H1 (cell line): ENCODE measurements around the gene SPEM1.

ENCODE experiments used
- CTCF ChIP-seq, 3 experiments: IDR thresholded peaks; 1 replicate in 2 of 3; 2 replicates in 1 of 3; pipeline versions ENCODE4 v1.5.1 to v1.6.1; 2011; ENCODE audit warnings: low read length in 3 of 3, mild to moderate bottlenecking in 3 of 3, inconsistent platforms in 2 of 3, low read depth in 1 of 3, moderate library complexity in 1 of 3; ENCODE audit not compliant: insufficient read depth in 1 of 3; ENCODE audit errors: control extremely low read depth in 1 of 3
- EZH2 ChIP-seq: fragments of 200-600 bp; sonication (generic); IDR thresholded peaks from 2 replicates; pipeline ENCODE4 v1.7.1; 2012; ENCODE audit warnings: low read depth, mild to moderate bottlenecking, moderate library complexity, low read length, inconsistent platforms; ENCODE audit not compliant: severe bottlenecking
- HDAC2 ChIP-seq, 2 experiments: fragments of 300-600 bp in 1 of 2; sonication (generic) in 1 of 2; IDR thresholded peaks; 2 replicates each; pipeline ENCODE4 v1.6.1; 2011 to 2012; ENCODE audit warnings: low read depth in 2 of 2, low read length in 2 of 2, mild to moderate bottlenecking in 2 of 2, moderate library complexity in 2 of 2, borderline replicate concordance in 1 of 2, inconsistent platforms in 1 of 2
- JUND ChIP-seq: IDR thresholded peaks from 2 replicates; pipeline ENCODE4 v1.6.1; 2011; ENCODE audit warnings: mild to moderate bottlenecking, improper control_type of control experiment, low read length
- POLR2A ChIP-seq, 2 experiments: IDR thresholded peaks; 1 replicate in 1 of 2; 2 replicates in 1 of 2; pipeline ENCODE4 v1.6.1; 2011; ENCODE audit warnings: low read depth in 2 of 2, low read length in 2 of 2, mild to moderate bottlenecking in 2 of 2; ENCODE audit errors: control extremely low read depth in 1 of 2
- POLR2AphosphoS5 ChIP-seq: IDR thresholded peaks from 2 replicates; pipeline ENCODE4 v1.6.1; 2011; ENCODE audit warnings: low read depth, low read length
- POU5F1 ChIP-seq: IDR thresholded peaks from 2 replicates; pipeline ENCODE4 v1.6.1; 2011; ENCODE audit warnings: low read depth, mild to moderate bottlenecking, low read length, moderate library complexity
- RNF2 ChIP-seq: fragments of 200-900, 300-1000 bp; sonication (generic); IDR thresholded peaks from 2 replicates; pipeline ENCODE4 v1.7.1; 2016; ENCODE audit warnings: borderline replicate concordance, low read depth, mild to moderate bottlenecking, antibody characterized with exemption, low read length; ENCODE audit not compliant: poor library complexity, severe bottlenecking; ENCODE audit errors: missing control alignments
- SUZ12 ChIP-seq: fragments of 200-600 bp; sonication (generic); IDR thresholded peaks from 2 replicates; pipeline ENCODE4 v1.6.1; 2012; ENCODE audit warnings: mild to moderate bottlenecking, inconsistent platforms, low read length, moderate library complexity, mixed read lengths
- TBP ChIP-seq: IDR thresholded peaks from 2 replicates; pipeline ENCODE4 v1.6.1; 2011; ENCODE audit warnings: low read depth, low read length, improper control_type of control experiment
- TEAD4 ChIP-seq: IDR thresholded peaks from 2 replicates; pipeline ENCODE4 v1.6.1; 2012; ENCODE audit warnings: low read depth, low read length, inconsistent platforms, mixed read lengths
- TF ChIP-seq, protein P1 (sequence below): IDR thresholded peaks from 2 replicates; pipeline ENCODE4 v1.6.1; 2012; ENCODE audit warnings: low read length, inconsistent platforms

DNA sequence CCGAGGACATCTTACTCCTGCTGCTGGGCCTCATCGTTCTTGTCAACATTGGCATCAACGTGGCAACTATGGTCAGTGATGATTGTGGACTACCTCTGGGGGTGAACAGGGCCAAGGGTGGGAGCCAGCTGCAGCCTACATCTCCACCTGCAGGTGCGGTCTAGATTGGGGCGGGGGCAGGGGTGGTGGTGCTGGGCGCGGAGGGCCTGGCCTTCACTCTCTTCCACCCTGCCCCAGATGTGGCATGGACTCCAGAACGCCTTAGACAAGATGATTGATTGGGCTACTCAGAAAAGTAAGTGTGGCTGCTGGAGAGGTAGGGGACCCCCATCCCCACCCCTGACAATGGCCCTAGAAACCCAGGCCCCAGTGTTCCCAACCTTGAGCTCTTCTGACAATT is 5.6 kb downstream of the SPEM1 start:
- TF ChIP-seq JUND = no peak
- TF ChIP-seq POU5F1 = no peak
- no peak for TF ChIP-seq POLR2A (IDR thresholded peaks at IDR 0.05; ENCODE audit: control extremely low read depth in 1 of 2, low read depth in 2 of 2, low read length in 2 of 2)
- no peak for TF ChIP-seq CTCF (IDR thresholded peaks at IDR 0.05; ENCODE audit: control extremely low read depth in 1 of 3, insufficient read depth in 1 of 3, low read depth in 1 of 3, low read length in 3 of 3)
- TF ChIP-seq, protein P1, sequence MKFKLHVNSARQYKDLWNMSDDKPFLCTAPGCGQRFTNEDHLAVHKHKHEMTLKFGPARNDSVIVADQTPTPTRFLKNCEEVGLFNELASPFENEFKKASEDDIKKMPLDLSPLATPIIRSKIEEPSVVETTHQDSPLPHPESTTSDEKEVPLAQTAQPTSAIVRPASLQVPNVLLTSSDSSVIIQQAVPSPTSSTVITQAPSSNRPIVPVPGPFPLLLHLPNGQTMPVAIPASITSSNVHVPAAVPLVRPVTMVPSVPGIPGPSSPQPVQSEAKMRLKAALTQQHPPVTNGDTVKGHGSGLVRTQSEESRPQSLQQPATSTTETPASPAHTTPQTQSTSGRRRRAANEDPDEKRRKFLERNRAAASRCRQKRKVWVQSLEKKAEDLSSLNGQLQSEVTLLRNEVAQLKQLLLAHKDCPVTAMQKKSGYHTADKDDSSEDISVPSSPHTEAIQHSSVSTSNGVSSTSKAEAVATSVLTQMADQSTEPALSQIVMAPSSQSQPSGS = no peak
- TF ChIP-seq HDAC2 (IDR thresholded peaks at IDR 0.05; ENCODE audit: borderline replicate concordance in 1 of 2, low read depth in 2 of 2, low read length in 2 of 2) = no peak
- TF ChIP-seq TEAD4 = no peak
- no peak for TF ChIP-seq SUZ12
- TF ChIP-seq TBP = no peak
- TF ChIP-seq POLR2AphosphoS5 = no peak
- no peak for TF ChIP-seq RNF2
- no peak for TF ChIP-seq EZH2
